ENCODE measurements around the gene IFITM10. TPM values are rescaled to one million over a fixed set of nuclear protein-coding genes. Genes with fewer than 3 reads are reported as not detected.
"Not testable (repeated sequence)": the region's sequence is repeated elsewhere in the genome, so short reads cannot be mapped to it uniquely, and the experiment has no call there.

IFITM10 gene
- total RNA-seq, 1 experiment from 2014 or later, result 0.11 TPM

- DNase-seq (ENCODE audit: low read depth), result no peak
Observed at GRCh38 chr11:1778141-1778911, 27.9 kb upstream of the IFITM10 start.

GRCh38 chr11:1777737-1778136 lies 27.3 kb upstream of the IFITM10 start:
- DNase-seq (ENCODE audit: low read depth), result no peak

- DNase-seq (ENCODE audit: low read depth), result no peak
Observed at GRCh38 chr11:1776944-1777715, 26.7 kb upstream of the IFITM10 start.

- no peak for DNase-seq (ENCODE audit: low read depth)
Observed at GRCh38 chr11:1776331-1776851, 26.0 kb upstream of the IFITM10 start.

GRCh38 chr11:1774886-1775285 lies 24.5 kb upstream of the IFITM10 start:
- DNase-seq (ENCODE audit: low read depth), result no peak

- DNase-seq (ENCODE audit: low read depth), result no peak
Observed at GRCh38 chr11:1773994-1774550, 23.7 kb upstream of the IFITM10 start.

- no peak for DNase-seq (ENCODE audit: low read depth)
Observed at GRCh38 chr11:1773131-1773993, 23.0 kb upstream of the IFITM10 start.

- peak; percentile 96 for DNase-seq (ENCODE audit: low read depth)
Observed at GRCh38 chr11:1772270-1773130, 22.1 kb upstream of the IFITM10 start.

- peak; percentile 57 for DNase-seq (ENCODE audit: low read depth)
Observed at GRCh38 chr11:1771700-1772099, 21.3 kb upstream of the IFITM10 start.

- DNase-seq (ENCODE audit: low read depth), result no peak
Observed at GRCh38 chr11:1771273-1771672, 20.9 kb upstream of the IFITM10 start.

- DNase-seq (ENCODE audit: low read depth), result no peak
Observed at GRCh38 chr11:1770528-1770927, 20.1 kb upstream of the IFITM10 start.

- no peak for DNase-seq (ENCODE audit: low read depth)
Observed at GRCh38 chr11:1770061-1770460, 19.7 kb upstream of the IFITM10 start.

- DNase-seq (ENCODE audit: low read depth), result not testable (repeated sequence)
Observed at GRCh38 chr11:1769304-1769936, 19.0 kb upstream of the IFITM10 start.

- no peak for DNase-seq (ENCODE audit: low read depth)
Observed at GRCh38 chr11:1768141-1768469, 17.7 kb upstream of the IFITM10 start.

- no peak for DNase-seq (ENCODE audit: low read depth)
Observed at GRCh38 chr11:1767399-1768140, 17.2 kb upstream of the IFITM10 start.

- no peak for DNase-seq (ENCODE audit: low read depth)
Observed at GRCh38 chr11:1766719-1767398, 16.5 kb upstream of the IFITM10 start.

- no peak for DNase-seq (ENCODE audit: low read depth)
Observed at GRCh38 chr11:1765871-1766718, 15.7 kb upstream of the IFITM10 start.
